ENCODE data around the gene NCKAP5.

The NCKAP5 gene

GRCh38 chr2:132949108-132949507 is 619.2 kb downstream of the NCKAP5 start:
- H3K36me3 ChIP-seq (ENCODE audit: control insufficient read depth in 2 of 2, insufficient read depth in 2 of 2, low read length in 2 of 2): no peaks in the 10 kb centered on the region
- H3K4me3 ChIP-seq (ENCODE audit: low read length in 2 of 2): no peak overlapping the region
- no peaks in the 10 kb centered on the region for H3K27me3 ChIP-seq (ENCODE audit: control insufficient read depth in 2 of 2, insufficient read depth in 2 of 2, low read length in 2 of 2)
- H3K4me1 ChIP-seq (ENCODE audit: control insufficient read depth in 2 of 2, insufficient read depth in 2 of 2, low read length in 2 of 2): no peaks in the 10 kb centered on the region
- no peaks in the 10 kb centered on the region for H3K9me3 ChIP-seq (ENCODE audit: control insufficient read depth in 2 of 2, low read length in 2 of 2)
- H3K27ac ChIP-seq (ENCODE audit: low read depth in 2 of 2, low read length in 2 of 2): no peak overlapping the region
- H3K9ac ChIP-seq (ENCODE audit: low read depth in 1 of 2, low read length in 2 of 2): no peak overlapping the region

- Histone ChIP-seq H3K36me3 (ENCODE audit: control insufficient read depth in 2 of 2, insufficient read depth in 2 of 2, low read length in 2 of 2) (no peaks in the 10 kb centered on the region), H3K27me3 (ENCODE audit: control insufficient read depth in 2 of 2, insufficient read depth in 2 of 2, low read length in 2 of 2) (no peaks in the 10 kb centered on the region), H3K27ac (ENCODE audit: low read depth in 2 of 2, low read length in 2 of 2) (no peak overlapping the region), H3K9me3 (ENCODE audit: control insufficient read depth in 2 of 2, low read length in 2 of 2) (no peaks in the 10 kb centered on the region), H3K9ac (ENCODE audit: low read depth in 1 of 2, low read length in 2 of 2) (no peak overlapping the region), H3K4me1 (ENCODE audit: control insufficient read depth in 2 of 2, insufficient read depth in 2 of 2, low read length in 2 of 2) (no peaks in the 10 kb centered on the region), H3K4me3 (ENCODE audit: low read length in 2 of 2) (no peak overlapping the region)
These were observed 620.1 kb downstream of the NCKAP5 start for GRCh38 chr2:132948211-132948610.

- Histone ChIP-seq H3K36me3 (ENCODE audit: control insufficient read depth in 2 of 2, insufficient read depth in 2 of 2, low read length in 2 of 2) (no peaks in the 10 kb centered on the region), H3K27ac (ENCODE audit: low read depth in 2 of 2, low read length in 2 of 2) (no peak overlapping the region), H3K9ac (ENCODE audit: low read depth in 1 of 2, low read length in 2 of 2) (no peak overlapping the region), H3K4me3 (ENCODE audit: low read length in 2 of 2) (no peak overlapping the region), H3K27me3 (ENCODE audit: control insufficient read depth in 2 of 2, insufficient read depth in 2 of 2, low read length in 2 of 2) (no peaks in the 10 kb centered on the region), H3K9me3 (ENCODE audit: control insufficient read depth in 2 of 2, low read length in 2 of 2) (no peaks in the 10 kb centered on the region), H3K4me1 (ENCODE audit: control insufficient read depth in 2 of 2, insufficient read depth in 2 of 2, low read length in 2 of 2) (no peaks in the 10 kb centered on the region)
These were observed 624.4 kb downstream of the NCKAP5 start for GRCh38 chr2:132943829-132944228.

GRCh38 chr2:132941296-132942020 is 626.8 kb downstream of the NCKAP5 start:
- Histone ChIP-seq H3K27me3 (ENCODE audit: control insufficient read depth in 2 of 2, insufficient read depth in 2 of 2, low read length in 2 of 2) (no peaks in the 10 kb centered on the region), H3K9me3 (ENCODE audit: control insufficient read depth in 2 of 2, low read length in 2 of 2) (no peaks in the 10 kb centered on the region), H3K9ac (ENCODE audit: low read depth in 1 of 2, low read length in 2 of 2) (no peak overlapping the region), H3K4me1 (ENCODE audit: control insufficient read depth in 2 of 2, insufficient read depth in 2 of 2, low read length in 2 of 2) (no peaks in the 10 kb centered on the region), H3K27ac (ENCODE audit: low read depth in 2 of 2, low read length in 2 of 2) (no peak overlapping the region), H3K4me3 (ENCODE audit: low read length in 2 of 2) (no peak overlapping the region), H3K36me3 (ENCODE audit: control insufficient read depth in 2 of 2, insufficient read depth in 2 of 2, low read length in 2 of 2) (no peaks in the 10 kb centered on the region)

- no peak overlapping the region for H3K9ac ChIP-seq (ENCODE audit: low read depth in 1 of 2, low read length in 2 of 2)
- no peaks in the 10 kb centered on the region for H3K4me1 ChIP-seq (ENCODE audit: control insufficient read depth in 2 of 2, insufficient read depth in 2 of 2, low read length in 2 of 2)
- H3K36me3 ChIP-seq (ENCODE audit: control insufficient read depth in 2 of 2, insufficient read depth in 2 of 2, low read length in 2 of 2): no peaks in the 10 kb centered on the region
- no peaks in the 10 kb centered on the region for H3K9me3 ChIP-seq (ENCODE audit: control insufficient read depth in 2 of 2, low read length in 2 of 2)
- no peak overlapping the region for H3K27ac ChIP-seq (ENCODE audit: low read depth in 2 of 2, low read length in 2 of 2)
- H3K4me3 ChIP-seq (ENCODE audit: low read length in 2 of 2): no peak overlapping the region
- H3K27me3 ChIP-seq (ENCODE audit: control insufficient read depth in 2 of 2, insufficient read depth in 2 of 2, low read length in 2 of 2): no peaks in the 10 kb centered on the region
These were observed 630.6 kb downstream of the NCKAP5 start for GRCh38 chr2:132937629-132938028.

- Histone ChIP-seq H3K9me3 (ENCODE audit: control insufficient read depth in 2 of 2, low read length in 2 of 2) (no peaks in the 10 kb centered on the region), H3K27ac (ENCODE audit: low read depth in 2 of 2, low read length in 2 of 2) (no peak overlapping the region), H3K36me3 (ENCODE audit: control insufficient read depth in 2 of 2, insufficient read depth in 2 of 2, low read length in 2 of 2) (no peaks in the 10 kb centered on the region), H3K9ac (ENCODE audit: low read depth in 1 of 2, low read length in 2 of 2) (no peak overlapping the region), H3K27me3 (ENCODE audit: control insufficient read depth in 2 of 2, insufficient read depth in 2 of 2, low read length in 2 of 2) (no peaks in the 10 kb centered on the region), H3K4me3 (ENCODE audit: low read length in 2 of 2) (no peak overlapping the region), H3K4me1 (ENCODE audit: control insufficient read depth in 2 of 2, insufficient read depth in 2 of 2, low read length in 2 of 2) (no peaks in the 10 kb centered on the region)
These were observed 631.5 kb downstream of the NCKAP5 start for GRCh38 chr2:132936791-132937190.

GRCh38 chr2:132936261-132936660 is 632.0 kb downstream of the NCKAP5 start:
- H3K4me1 ChIP-seq (ENCODE audit: control insufficient read depth in 2 of 2, insufficient read depth in 2 of 2, low read length in 2 of 2): no peaks in the 10 kb centered on the region
- H3K4me3 ChIP-seq (ENCODE audit: low read length in 2 of 2): no peak overlapping the region
- no peaks in the 10 kb centered on the region for H3K27me3 ChIP-seq (ENCODE audit: control insufficient read depth in 2 of 2, insufficient read depth in 2 of 2, low read length in 2 of 2)
- no peaks in the 10 kb centered on the region for H3K36me3 ChIP-seq (ENCODE audit: control insufficient read depth in 2 of 2, insufficient read depth in 2 of 2, low read length in 2 of 2)
- no peak overlapping the region for H3K9ac ChIP-seq (ENCODE audit: low read depth in 1 of 2, low read length in 2 of 2)
- H3K27ac ChIP-seq (ENCODE audit: low read depth in 2 of 2, low read length in 2 of 2): no peak overlapping the region
- no peaks in the 10 kb centered on the region for H3K9me3 ChIP-seq (ENCODE audit: control insufficient read depth in 2 of 2, low read length in 2 of 2)

GRCh38 chr2:132929786-132930185 is 638.5 kb downstream of the NCKAP5 start:
- no peak overlapping the region for H3K9ac ChIP-seq (ENCODE audit: low read depth in 1 of 2, low read length in 2 of 2)
- H3K27me3 ChIP-seq (ENCODE audit: control insufficient read depth in 2 of 2, insufficient read depth in 2 of 2, low read length in 2 of 2): no peaks in the 10 kb centered on the region
- no peak overlapping the region for H3K4me3 ChIP-seq (ENCODE audit: low read length in 2 of 2)
- H3K4me1 ChIP-seq (ENCODE audit: control insufficient read depth in 2 of 2, insufficient read depth in 2 of 2, low read length in 2 of 2): no peaks in the 10 kb centered on the region
- no peak overlapping the region for H3K27ac ChIP-seq (ENCODE audit: low read depth in 2 of 2, low read length in 2 of 2)
- H3K36me3 ChIP-seq (ENCODE audit: control insufficient read depth in 2 of 2, insufficient read depth in 2 of 2, low read length in 2 of 2): no peaks in the 10 kb centered on the region
- H3K9me3 ChIP-seq (ENCODE audit: control insufficient read depth in 2 of 2, low read length in 2 of 2): no peaks in the 10 kb centered on the region

GRCh38 chr2:132923787-132924186 is 644.5 kb downstream of the NCKAP5 start:
- Histone ChIP-seq H3K27me3 (ENCODE audit: control insufficient read depth in 2 of 2, insufficient read depth in 2 of 2, low read length in 2 of 2) (no peaks in the 10 kb centered on the region), H3K27ac (ENCODE audit: low read depth in 2 of 2, low read length in 2 of 2) (no peak overlapping the region), H3K9me3 (ENCODE audit: control insufficient read depth in 2 of 2, low read length in 2 of 2) (no peaks in the 10 kb centered on the region), H3K36me3 (ENCODE audit: control insufficient read depth in 2 of 2, insufficient read depth in 2 of 2, low read length in 2 of 2) (no peaks in the 10 kb centered on the region), H3K4me1 (ENCODE audit: control insufficient read depth in 2 of 2, insufficient read depth in 2 of 2, low read length in 2 of 2) (no peaks in the 10 kb centered on the region), H3K4me3 (ENCODE audit: low read length in 2 of 2) (no peak overlapping the region), H3K9ac (ENCODE audit: low read depth in 1 of 2, low read length in 2 of 2) (no peak overlapping the region)

GRCh38 chr2:132915812-132916549 is 652.3 kb downstream of the NCKAP5 start:
- Histone ChIP-seq H3K9ac (ENCODE audit: low read depth in 1 of 2, low read length in 2 of 2) (no peak overlapping the region), H3K4me1 (ENCODE audit: control insufficient read depth in 2 of 2, insufficient read depth in 2 of 2, low read length in 2 of 2) (no peaks in the 10 kb centered on the region), H3K27ac (ENCODE audit: low read depth in 2 of 2, low read length in 2 of 2) (no peak overlapping the region), H3K36me3 (ENCODE audit: control insufficient read depth in 2 of 2, insufficient read depth in 2 of 2, low read length in 2 of 2) (no peaks in the 10 kb centered on the region), H3K27me3 (ENCODE audit: control insufficient read depth in 2 of 2, insufficient read depth in 2 of 2, low read length in 2 of 2) (no peaks in the 10 kb centered on the region), H3K9me3 (ENCODE audit: control insufficient read depth in 2 of 2, low read length in 2 of 2) (no peaks in the 10 kb centered on the region), H3K4me3 (ENCODE audit: low read length in 2 of 2) (no peak overlapping the region)
